ENCODE measurements around the gene MTHFD1.

DNA sequence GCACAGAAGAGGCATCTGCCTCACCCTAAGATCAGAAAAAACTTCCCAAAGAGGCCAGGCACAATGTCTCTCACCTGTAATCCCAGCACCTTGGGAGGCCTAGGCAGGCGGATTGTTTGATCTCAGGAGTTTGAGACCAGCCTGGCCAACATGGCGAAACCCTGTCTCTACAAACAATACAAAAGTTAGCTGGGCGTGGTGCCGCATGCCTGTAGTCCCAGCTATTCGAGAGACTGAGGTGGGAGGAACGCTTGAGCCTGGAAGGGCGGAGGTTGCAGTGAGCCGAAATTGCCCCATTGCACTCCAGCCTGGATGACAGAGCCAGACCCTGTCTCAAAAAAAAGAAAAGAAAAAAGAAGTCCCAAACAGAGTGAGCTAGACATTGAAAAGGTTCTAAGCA lies 120.9 kb downstream of the MTHFD1 start:
- TF ChIP-seq, protein P1, sequence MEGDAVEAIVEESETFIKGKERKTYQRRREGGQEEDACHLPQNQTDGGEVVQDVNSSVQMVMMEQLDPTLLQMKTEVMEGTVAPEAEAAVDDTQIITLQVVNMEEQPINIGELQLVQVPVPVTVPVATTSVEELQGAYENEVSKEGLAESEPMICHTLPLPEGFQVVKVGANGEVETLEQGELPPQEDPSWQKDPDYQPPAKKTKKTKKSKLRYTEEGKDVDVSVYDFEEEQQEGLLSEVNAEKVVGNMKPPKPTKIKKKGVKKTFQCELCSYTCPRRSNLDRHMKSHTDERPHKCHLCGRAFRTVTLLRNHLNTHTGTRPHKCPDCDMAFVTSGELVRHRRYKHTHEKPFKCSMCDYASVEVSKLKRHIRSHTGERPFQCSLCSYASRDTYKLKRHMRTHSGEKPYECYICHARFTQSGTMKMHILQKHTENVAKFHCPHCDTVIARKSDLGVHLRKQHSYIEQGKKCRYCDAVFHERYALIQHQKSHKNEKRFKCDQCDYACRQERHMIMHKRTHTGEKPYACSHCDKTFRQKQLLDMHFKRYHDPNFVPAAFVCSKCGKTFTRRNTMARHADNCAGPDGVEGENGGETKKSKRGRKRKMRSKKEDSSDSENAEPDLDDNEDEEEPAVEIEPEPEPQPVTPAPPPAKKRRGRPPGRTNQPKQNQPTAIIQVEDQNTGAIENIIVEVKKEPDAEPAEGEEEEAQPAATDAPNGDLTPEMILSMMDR (IDR thresholded peaks at IDR 0.05 in 8 of 11, conservative IDR thresholded peaks at IDR 0.05 in 3 of 11): no peak
- TF ChIP-seq POLR2A (IDR thresholded peaks at IDR 0.05): no peak

Data from spleen (tissue), 7 donors.